Activated CD8-positive, alpha-beta memory T cell treated with anti-CD3 and anti-CD28 coated beads, Interleukin-2, amount 50 U/mL, for 4 hours (primary cell): ENCODE results near the gene LRRC10.

Source experiments
- DNase-seq: peaks from one replicate; pipeline ENCODE4 v3.0.0-alpha.2; 2020

LRRC10 gene

GRCh38 chr12:69566603-69567002, 44.1 kb downstream of the LRRC10 start:
- DNase-seq, result no peak

- no peak for DNase-seq
Measured at GRCh38 chr12:69563166-69563762, 47.4 kb downstream of the LRRC10 start.
